Progenitor cell of endocrine pancreas (in vitro differentiated cells): ENCODE data around the gene LILRB4. TPM values are rescaled to one million over a fixed set of nuclear protein-coding genes. Genes with fewer than 3 reads are reported as not detected.
"Not testable (repeated sequence)": the region's sequence is repeated elsewhere in the genome, so short reads cannot be mapped to it uniquely, and the experiment has no call there.

Experiments used
- DNase-seq: peaks from one replicate; pipeline ENCODE4 v3.0.0; 2021; ENCODE audit warnings: low spot score; ENCODE audit not compliant: unreplicated experiment
- H3K27ac Mint-ChIP-seq: 2 replicates; pipeline ENCODE4 v1.8.0; 2021; ENCODE audit warnings: mild to moderate bottlenecking, moderate library complexity, mixed read lengths
- H3K27me3 Mint-ChIP-seq: 2 replicates; pipeline ENCODE4 v1.8.0; 2021; ENCODE audit warnings: mixed read lengths
- H3K36me3 Mint-ChIP-seq: 2 replicates; pipeline ENCODE4 v1.8.0; 2022; ENCODE audit warnings: mixed read lengths; ENCODE audit not compliant: insufficient read depth
- H3K4me1 Mint-ChIP-seq: 2 replicates; pipeline ENCODE4 v1.8.0; 2021; ENCODE audit warnings: low read depth, mixed read lengths
- H3K4me3 Mint-ChIP-seq: 2 replicates; pipeline ENCODE4 v1.8.0; 2021; ENCODE audit warnings: low read depth, mild to moderate bottlenecking, moderate library complexity, mixed read lengths
- H3K9me3 Mint-ChIP-seq: 2 replicates; pipeline ENCODE4 v1.8.0; 2021; ENCODE audit warnings: low read depth, mixed read lengths
- total RNA-seq: library from RNA; stranded (reverse); gene quantifications from 2 replicates; pipeline ENCODE4 v1.2.1, GENCODE V29; 2021
- TF ChIP-seq, protein P1 (sequence below): fragments of 200-600 bp; sonication (generic); IDR thresholded peaks from one replicate; pipeline ENCODE4 v1.5.0; 2021; ENCODE audit warnings: antibody characterized with exemption, mild to moderate bottlenecking; ENCODE audit not compliant: unreplicated experiment

The LILRB4 gene
- total RNA-seq, 1 donor from 2014 or later = not detected

DNA sequence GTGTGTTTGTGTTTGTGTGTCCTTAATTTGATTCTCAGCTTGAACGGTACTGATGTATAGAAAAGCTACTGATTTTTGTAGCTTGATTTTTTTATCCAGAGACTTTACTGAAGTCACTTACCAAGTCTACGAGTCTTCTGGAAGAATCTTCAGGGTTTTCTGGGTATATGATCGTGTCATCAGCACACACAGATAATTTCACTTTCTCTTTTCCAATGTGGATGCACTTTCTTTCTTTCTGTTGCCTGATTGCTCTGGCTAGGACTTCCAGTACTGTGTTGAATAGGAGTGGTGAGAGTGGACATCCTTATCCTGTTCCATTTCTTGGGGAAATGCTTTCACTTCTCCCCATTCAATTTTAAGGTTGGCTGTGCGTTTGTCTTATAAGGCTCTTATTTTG is 40.4 kb upstream of the LILRB4 start:
- H3K36me3 Mint-ChIP-seq = no peaks in the 10 kb centered on the region
- peaks cover 45% of the 10 kb centered on the region for H3K9me3 Mint-ChIP-seq
- H3K27ac Mint-ChIP-seq = no peak overlapping the region
- H3K4me3 Mint-ChIP-seq = no peak overlapping the region
- H3K4me1 Mint-ChIP-seq = no peaks in the 10 kb centered on the region
- H3K27me3 Mint-ChIP-seq = no peaks in the 10 kb centered on the region
- TF ChIP-seq, protein P1, sequence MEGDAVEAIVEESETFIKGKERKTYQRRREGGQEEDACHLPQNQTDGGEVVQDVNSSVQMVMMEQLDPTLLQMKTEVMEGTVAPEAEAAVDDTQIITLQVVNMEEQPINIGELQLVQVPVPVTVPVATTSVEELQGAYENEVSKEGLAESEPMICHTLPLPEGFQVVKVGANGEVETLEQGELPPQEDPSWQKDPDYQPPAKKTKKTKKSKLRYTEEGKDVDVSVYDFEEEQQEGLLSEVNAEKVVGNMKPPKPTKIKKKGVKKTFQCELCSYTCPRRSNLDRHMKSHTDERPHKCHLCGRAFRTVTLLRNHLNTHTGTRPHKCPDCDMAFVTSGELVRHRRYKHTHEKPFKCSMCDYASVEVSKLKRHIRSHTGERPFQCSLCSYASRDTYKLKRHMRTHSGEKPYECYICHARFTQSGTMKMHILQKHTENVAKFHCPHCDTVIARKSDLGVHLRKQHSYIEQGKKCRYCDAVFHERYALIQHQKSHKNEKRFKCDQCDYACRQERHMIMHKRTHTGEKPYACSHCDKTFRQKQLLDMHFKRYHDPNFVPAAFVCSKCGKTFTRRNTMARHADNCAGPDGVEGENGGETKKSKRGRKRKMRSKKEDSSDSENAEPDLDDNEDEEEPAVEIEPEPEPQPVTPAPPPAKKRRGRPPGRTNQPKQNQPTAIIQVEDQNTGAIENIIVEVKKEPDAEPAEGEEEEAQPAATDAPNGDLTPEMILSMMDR = no peak
- no peak for DNase-seq

DNA sequence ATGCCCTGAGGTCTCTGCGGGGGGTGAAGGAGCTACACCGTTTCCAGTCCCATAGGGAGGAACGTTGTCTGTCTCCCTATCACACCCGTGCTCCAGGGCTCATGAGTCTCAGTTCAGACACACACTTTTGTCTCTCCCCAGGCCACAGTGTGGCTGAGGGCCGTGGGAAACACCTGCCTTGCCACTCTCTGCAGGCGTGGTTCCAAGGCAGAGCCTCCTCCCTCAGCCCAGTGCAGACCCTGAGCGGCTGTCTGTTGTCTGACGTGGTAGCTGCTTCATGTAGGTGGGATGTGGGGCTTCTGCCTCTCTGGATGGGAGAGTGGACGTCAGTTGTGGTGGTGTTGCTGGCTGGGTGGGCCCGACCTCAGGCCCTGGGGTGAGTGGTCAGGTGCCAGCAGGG is 38.6 kb upstream of the LILRB4 start:
- H3K27me3 Mint-ChIP-seq, H3K4me1 Mint-ChIP-seq, H3K36me3 Mint-ChIP-seq, DNase-seq, H3K27ac Mint-ChIP-seq, H3K4me3 Mint-ChIP-seq: not testable (repeated sequence)
- H3K9me3 Mint-ChIP-seq = peaks cover 58% of the 10 kb centered on the region

- not testable (repeated sequence) for H3K4me3 Mint-ChIP-seq, H3K36me3 Mint-ChIP-seq, H3K27ac Mint-ChIP-seq, DNase-seq, H3K27me3 Mint-ChIP-seq, H3K4me1 Mint-ChIP-seq
- peaks cover 60% of the 10 kb centered on the region for H3K9me3 Mint-ChIP-seq
Observed at GRCh38 chr19:54624934-54625730, 37.7 kb upstream of the LILRB4 start.

- Mint-ChIP-seq H3K4me1 (no peaks in the 10 kb centered on the region), H3K9me3 (peaks cover 57% of the 10 kb centered on the region), H3K27me3 (no peaks in the 10 kb centered on the region), H3K4me3 (no peak overlapping the region), H3K36me3 (no peaks in the 10 kb centered on the region), H3K27ac (no peak overlapping the region)
- TF ChIP-seq, protein P1 = no peak
- DNase-seq = no peak
Observed at GRCh38 chr19:54626757-54627156, 36.0 kb upstream of the LILRB4 start.

DNA sequence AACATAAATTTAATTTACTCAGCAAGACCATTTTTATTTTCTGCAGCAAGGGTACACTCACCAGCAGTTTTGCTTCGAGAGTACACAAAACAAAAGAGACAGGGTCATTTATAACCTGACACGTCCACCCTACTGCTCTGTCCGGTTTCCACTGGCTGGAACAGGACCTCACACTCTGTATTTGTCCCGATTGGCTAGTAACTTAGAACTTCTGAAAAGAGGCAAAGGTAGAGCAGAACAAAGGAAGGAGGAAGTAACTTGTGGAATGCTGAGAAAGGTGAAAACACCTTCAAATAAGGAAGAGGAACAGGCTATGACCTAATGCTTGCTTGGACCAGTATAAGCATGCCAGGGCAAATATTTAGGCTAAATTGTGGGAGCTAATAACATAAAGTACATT is 34.9 kb upstream of the LILRB4 start:
- not testable (repeated sequence) for H3K27ac Mint-ChIP-seq, DNase-seq, H3K4me1 Mint-ChIP-seq, H3K4me3 Mint-ChIP-seq, H3K36me3 Mint-ChIP-seq, H3K27me3 Mint-ChIP-seq
- peaks cover 49% of the 10 kb centered on the region for H3K9me3 Mint-ChIP-seq

GRCh38 chr19:54630262-54630661 is 32.5 kb upstream of the LILRB4 start, which contains the start of gene LILRB1:
TSS of gene LILRB1 (plus strand) at chr19:54630484. CDS start at chr19:54631074, 590 bp downstream.
- not testable (repeated sequence) for H3K4me3 Mint-ChIP-seq, H3K36me3 Mint-ChIP-seq, H3K27me3 Mint-ChIP-seq, DNase-seq, H3K4me1 Mint-ChIP-seq, H3K27ac Mint-ChIP-seq
- H3K9me3 Mint-ChIP-seq = peaks cover 41% of the 10 kb centered on the region

- DNase-seq = no peak
- H3K27me3 Mint-ChIP-seq = no peaks in the 10 kb centered on the region
- H3K27ac Mint-ChIP-seq = no peak overlapping the region
- no peaks in the 10 kb centered on the region for H3K36me3 Mint-ChIP-seq
- H3K4me1 Mint-ChIP-seq = no peaks in the 10 kb centered on the region
- TF ChIP-seq, protein P1 = no peak
- H3K9me3 Mint-ChIP-seq = peaks cover 40% of the 10 kb centered on the region
- no peak overlapping the region for H3K4me3 Mint-ChIP-seq
Observed at GRCh38 chr19:54630782-54631181, 32.0 kb upstream of the LILRB4 start.

- peaks cover 31% of the 10 kb centered on the region for H3K9me3 Mint-ChIP-seq
- not testable (repeated sequence) for H3K4me3 Mint-ChIP-seq, H3K36me3 Mint-ChIP-seq, DNase-seq, H3K4me1 Mint-ChIP-seq, H3K27me3 Mint-ChIP-seq, H3K27ac Mint-ChIP-seq
Observed at GRCh38 chr19:54631489-54632337, 31.1 kb upstream of the LILRB4 start.

DNA sequence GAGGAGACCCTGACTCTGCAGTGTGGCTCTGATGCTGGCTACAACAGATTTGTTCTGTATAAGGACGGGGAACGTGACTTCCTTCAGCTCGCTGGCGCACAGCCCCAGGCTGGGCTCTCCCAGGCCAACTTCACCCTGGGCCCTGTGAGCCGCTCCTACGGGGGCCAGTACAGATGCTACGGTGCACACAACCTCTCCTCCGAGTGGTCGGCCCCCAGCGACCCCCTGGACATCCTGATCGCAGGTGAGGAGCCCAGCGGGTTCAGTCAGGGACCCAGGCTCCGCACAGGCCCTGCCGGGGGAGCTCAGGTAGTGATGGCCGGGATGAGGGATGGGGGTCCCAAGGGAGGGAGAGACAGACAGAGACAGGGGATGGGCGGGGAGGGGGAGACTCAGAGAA is 30.3 kb upstream of the LILRB4 start:
- H3K27me3 Mint-ChIP-seq, H3K27ac Mint-ChIP-seq, H3K36me3 Mint-ChIP-seq, DNase-seq, H3K4me1 Mint-ChIP-seq, H3K4me3 Mint-ChIP-seq: not testable (repeated sequence)
- peaks cover 33% of the 10 kb centered on the region for H3K9me3 Mint-ChIP-seq
